Activated T-helper 9 cell treated with anti-CD3 and anti-CD28 coated beads, Interleukin-2, amount 50 U/mL, for 16 hours (primary cell): ENCODE data around the gene NEMP2.

ENCODE experiments used
- DNase-seq: peaks from one replicate; pipeline ENCODE4 v3.0.0-alpha.2; 2020; ENCODE audit warnings: low read depth

The NEMP2 gene

GRCh38 chr2:190457256-190457655, 77.3 kb downstream of the NEMP2 start:
- DNase-seq: no peak

DNA sequence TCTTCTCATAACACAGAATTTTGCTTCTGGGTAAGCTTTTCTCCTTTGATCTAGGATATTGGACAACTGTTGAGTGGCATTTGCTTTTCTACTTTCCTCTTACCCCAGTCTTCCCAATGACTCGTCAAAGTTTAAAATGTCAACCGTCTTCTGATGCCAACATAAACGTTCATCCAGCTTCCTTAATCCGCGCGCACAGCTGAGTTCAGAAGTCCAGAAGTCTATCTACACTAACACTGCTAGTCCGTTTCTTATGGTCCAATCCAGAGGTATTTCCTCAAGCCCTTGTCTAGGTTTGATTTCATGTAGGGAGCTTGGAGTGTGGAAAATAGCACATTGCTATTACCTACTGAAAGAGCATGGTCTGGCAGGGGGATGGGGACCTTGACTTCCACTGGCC, 77.7 kb downstream of the NEMP2 start:
- DNase-seq: no peak

GRCh38 chr2:190455358-190456095, 79.0 kb downstream of the NEMP2 start:
- DNase-seq: no peak

DNA sequence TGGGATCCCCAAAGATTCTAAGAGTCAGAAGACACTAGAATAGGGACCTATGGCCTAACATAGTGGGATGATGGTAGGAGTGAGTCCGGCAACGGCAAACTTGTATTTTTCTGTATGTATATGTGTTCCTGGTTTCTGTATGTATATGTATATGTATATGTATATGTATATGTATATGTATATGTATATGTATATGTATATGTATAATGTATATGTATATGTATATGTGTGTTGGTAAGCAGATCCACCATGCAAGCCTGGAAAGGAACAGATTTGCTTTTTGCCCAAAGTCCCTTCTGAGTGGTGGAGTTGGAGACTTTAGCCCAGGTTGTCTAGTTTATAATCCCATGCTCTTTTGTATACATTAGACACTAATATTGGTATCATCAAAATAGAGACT, 79.7 kb downstream of the NEMP2 start:
- DNase-seq: no peak
